GM19023 (cell line): ENCODE measurements around the gene CFAP97D2.
"Not testable (repeated sequence)": the region's sequence is repeated elsewhere in the genome, so short reads cannot be mapped to it uniquely, and the experiment has no call there.

Source experiments
- ATAC-seq: cut with Tn5 transposase; IDR thresholded peaks from one replicate; pipeline ENCODE4 v1.9.1; 2021; ENCODE audit warnings: mild to moderate bottlenecking, moderate library complexity; ENCODE audit not compliant: unreplicated experiment

CFAP97D2 gene

GRCh38 chr13:114142640-114143490 is 36.2 kb upstream of the CFAP97D2 start:
- ATAC-seq, result no peak

DNA sequence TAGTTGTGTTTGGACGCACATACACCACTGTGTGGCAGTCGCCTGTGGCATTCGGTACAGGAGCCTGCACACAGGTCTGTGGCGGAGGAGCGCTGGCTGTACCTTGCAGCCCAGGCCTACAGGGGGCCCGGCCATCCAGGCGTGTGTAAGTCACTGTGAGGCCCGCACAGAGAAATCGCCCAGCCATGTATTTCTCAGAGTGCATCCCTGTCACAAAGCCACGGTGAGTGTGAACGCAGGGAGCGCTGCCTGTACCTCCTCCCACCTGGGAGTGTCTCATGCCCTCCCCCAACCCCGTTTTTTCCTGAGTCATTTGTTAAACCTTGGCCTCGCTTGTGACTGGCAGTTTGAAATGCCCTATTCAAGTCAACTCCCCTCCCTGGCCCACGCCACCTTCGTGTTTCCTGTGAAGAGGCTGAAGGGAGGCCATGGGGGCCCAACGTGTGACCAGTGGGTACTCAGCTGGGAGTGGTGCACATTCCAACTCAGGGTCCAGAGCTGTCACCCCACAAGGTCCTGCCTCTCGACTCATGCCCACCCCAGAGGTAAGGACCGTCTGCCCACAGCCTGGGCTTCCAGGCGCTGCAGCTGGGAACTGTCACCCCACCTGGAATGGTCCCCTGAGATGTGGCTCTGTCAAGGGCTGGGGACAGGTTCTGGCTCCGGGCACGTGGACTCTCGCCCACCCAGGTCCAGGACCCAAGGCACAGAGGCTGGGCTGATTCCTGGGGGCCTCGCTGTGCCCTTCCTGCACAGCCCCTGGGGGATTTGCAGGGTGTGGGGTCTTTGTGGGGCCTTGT is 35.1 kb upstream of the CFAP97D2 start:
- no peak for ATAC-seq

DNA sequence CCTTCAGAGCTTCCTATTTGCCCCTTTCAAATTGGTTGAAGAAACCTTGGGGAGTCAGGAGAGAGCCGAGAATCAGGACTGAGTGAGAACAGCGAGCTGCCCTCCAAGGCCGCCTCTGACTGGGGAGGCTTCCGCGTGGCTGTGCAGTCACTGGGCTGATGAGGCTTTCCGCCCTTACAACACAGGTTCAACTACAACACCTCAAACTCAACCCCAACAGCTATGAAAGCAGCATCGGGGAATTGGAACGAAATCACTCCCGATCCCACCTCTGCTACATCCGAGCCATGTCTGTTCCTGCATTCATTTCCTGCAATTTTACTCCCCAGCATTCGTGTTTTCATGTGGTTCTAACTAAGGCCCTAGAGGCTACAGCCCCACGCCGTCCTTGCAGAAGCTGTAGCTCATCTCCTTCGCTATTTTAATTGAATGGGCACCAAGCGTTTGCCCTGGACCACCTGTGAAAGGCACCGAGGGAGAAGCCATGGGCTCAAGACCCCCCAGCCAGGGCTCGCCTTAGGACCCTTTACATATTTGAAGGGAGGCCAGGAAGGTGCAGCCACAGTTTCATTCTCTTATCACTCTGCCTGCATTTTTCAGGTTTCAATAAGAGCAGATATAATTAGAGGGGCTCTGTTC is 34.3 kb upstream of the CFAP97D2 start:
- ATAC-seq, result no peak

DNA sequence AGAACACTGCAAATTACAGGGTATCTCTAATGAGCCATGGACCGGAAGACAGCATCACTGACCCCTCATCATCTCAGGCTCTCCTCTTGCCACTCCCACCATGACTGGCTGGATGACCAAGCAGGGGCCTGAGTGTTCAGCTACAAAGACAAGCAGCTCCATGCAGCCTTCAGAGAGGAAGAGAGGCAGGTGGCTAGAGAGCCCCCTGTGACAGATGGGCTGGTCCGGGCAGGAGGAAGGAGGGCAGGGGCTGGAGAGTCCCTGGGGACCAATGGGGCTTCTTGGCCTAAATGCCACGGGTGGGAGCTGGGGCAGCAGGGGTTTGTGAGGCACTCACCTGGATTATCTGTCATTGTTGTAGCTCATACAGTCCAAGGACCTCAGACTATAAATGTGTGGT is 33.8 kb upstream of the CFAP97D2 start:
- ATAC-seq, result no peak

DNA sequence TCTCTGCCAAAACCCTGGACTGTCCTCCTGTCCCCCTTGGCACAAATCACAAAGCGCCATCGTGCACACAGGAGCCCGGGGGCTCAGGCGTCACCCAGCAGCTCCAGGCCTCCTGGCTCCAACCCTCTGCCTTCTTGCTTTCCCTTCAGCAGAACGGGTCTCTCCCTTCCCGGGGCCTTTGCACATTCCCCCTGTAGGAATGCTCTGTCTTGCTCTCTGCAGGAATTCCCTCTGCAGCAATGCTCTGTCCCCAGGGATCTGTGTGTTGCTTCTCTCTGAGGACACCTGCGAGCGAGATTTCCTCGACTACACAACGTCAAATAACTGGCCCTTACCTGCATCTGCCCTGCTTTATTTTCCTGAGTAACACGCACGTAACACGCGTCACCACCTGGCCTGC is 33.3 kb upstream of the CFAP97D2 start:
- ATAC-seq, result no peak

DNA sequence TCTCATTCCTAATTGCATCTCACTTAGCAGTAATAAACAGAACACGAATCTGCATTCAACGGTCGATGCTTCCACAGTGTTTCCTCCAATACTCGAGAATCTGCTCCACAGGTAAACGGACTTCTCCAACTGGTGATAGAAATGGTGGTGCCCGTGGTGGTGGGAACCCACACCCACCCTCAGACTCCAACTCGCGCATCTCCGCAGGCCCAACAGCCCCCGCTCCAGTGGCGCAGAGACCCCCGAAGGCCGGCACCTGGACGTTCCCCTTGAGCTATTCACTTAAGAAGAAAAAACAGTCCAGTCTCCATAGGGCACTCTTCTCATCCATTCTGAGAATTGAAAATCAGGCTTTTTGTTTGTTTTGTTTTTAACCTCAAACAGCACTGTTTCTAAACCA is 32.9 kb upstream of the CFAP97D2 start:
- no peak for ATAC-seq

DNA sequence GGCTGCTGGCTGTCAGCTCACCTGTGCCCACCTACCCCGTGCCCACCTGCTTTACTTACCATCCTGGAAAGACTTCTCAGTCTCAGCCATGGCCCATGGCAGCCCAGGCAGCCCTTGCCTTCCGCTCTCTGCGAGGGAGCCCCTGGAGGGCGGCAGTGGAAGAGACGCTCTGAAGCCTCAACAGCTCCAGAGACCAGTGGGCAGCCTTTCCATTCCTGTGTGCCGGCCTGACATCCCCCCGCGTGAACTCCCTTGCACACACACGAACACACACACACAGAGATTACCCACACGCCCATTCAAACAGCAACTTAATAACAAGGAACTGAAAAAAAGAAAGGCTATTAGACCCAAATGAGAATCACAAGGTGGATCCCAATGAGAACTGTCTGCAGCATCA is 32.4 kb upstream of the CFAP97D2 start:
- no peak for ATAC-seq

- peak; percentile 38 for ATAC-seq
These were observed 31.1 kb upstream of the CFAP97D2 start for GRCh38 chr13:114147803-114148520.

- ATAC-seq, result peak; percentile 90
These were observed 30.6 kb upstream of the CFAP97D2 start for GRCh38 chr13:114148521-114148855.

- ATAC-seq, result not testable (repeated sequence)
These were observed 30.2 kb upstream of the CFAP97D2 start for GRCh38 chr13:114148886-114149285.

DNA sequence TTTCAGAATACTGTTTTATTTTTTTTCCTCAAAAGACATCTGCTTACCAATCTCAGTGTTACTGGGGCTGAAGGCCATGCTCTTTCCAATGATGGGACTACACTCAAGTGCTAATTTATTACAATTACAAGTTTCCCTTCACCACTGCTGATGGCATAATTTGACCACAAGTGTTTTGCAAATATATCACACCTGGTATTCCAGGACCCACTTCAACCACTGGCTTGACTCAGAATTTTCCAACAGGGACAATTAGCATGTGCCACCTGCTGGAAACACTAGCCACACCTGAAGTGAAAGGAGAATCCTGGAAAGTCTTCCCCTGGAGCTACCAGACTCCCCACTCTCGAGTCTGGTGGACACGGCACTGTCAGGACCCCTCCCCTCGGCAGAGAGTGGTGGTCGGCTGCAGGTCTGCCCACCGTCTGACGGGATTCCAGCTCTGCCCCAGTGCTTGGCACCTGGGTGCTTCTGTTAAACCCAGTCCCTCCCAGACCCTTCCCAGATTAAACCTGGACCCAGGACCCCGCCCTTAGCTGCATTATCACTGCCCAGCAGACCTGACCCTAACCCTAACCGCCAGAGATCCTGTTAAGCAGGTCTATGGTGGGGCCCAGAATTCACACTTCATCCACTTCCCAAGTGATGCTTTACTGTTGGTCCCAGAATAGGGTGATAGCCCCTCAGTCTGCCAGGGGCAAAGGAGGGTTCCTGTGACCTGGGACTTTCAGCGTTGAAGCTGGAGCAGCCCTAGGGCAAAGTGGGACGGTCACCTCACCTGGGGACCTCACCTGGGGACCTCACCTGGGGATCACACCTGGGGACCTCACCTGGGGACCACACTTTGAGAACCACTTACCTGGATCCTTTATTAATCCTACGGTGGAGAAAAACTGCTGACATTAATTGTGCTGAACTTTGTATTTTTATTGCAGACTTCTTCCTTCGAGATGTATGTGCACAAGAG is 29.0 kb upstream of the CFAP97D2 start:
- ATAC-seq, result no peak

- ATAC-seq, result no peak
These were observed 28.0 kb upstream of the CFAP97D2 start for GRCh38 chr13:114151031-114151430.

- no peak for ATAC-seq
These were observed 27.3 kb upstream of the CFAP97D2 start for GRCh38 chr13:114151565-114152284.

DNA sequence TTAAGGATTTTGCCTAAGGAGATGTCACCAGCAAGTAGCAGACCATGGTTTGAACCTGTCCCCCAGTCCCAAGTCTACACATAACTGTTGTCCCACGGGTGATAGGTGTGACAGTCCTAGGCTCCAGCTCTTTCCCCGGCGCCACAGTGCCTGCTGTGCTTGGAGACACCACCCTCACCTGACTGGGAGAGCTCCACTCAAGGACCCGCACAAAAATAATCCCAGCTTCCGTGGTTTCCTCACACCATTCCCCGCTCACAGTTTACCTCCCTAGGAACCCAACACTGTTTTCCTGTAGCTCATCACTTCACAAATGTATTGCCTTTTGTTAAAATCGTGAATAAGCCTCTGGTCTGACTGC is 26.8 kb upstream of the CFAP97D2 start:
- ATAC-seq, result no peak

DNA sequence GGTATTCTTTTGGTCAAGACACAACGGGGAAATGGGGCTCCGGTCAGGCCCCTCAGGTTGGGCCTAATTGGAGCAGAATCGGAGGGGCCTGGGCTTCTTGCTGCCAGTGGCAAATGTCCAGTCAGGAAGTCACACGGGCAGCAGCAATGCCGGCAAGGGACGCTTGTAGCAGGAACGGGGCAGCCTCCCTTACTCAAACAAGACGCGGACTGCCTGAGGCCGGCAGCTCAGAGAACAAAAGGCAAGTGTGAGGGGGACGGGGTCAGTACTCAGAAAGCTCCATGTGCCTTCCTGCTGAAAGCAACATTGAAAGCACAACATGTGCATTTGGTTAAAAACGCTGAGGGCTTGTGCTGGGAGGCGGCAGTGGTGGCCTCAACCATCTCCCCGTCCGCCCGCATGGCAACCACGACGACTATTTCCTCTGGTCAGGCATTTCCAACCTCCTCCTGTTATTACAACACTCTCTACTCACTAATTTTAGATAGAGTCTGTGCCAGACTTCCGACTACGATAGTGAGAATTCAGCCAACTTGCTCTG is 26.2 kb upstream of the CFAP97D2 start:
- ATAC-seq, result no peak

- ATAC-seq, result no peak
These were observed 25.5 kb upstream of the CFAP97D2 start for GRCh38 chr13:114153485-114154080.

DNA sequence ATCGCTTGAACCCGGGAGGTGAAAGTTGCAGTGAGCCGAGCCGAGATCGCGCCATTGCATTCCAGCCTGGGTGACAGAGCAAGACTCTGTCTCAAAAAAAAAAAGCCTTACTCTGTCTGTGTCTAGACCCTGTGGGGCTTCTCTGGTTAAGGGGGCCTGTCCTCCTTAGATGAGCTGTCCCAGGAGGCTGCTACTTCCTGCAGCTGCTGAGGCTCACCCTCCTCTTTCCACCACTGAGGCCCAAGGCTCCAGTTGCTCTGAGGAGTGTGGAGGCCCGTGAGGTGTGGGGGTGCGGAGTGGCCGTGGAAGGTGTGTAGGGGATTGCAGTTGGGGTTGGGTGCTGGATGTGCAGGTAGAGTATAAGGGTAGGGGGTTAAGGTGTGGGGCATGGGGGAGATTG is 24.6 kb upstream of the CFAP97D2 start:
- ATAC-seq, result no peak

- ATAC-seq, result no peak
These were observed 23.7 kb upstream of the CFAP97D2 start for GRCh38 chr13:114155320-114155719.
